Measurements from ENCODE around the gene PORCN. TPM values are rescaled to one million over a fixed set of nuclear protein-coding genes. Genes with fewer than 3 reads are reported as not detected.

Gene PORCN
- polyA plus RNA-seq, 1 donor (not counting 4 experiments of a cell fraction or from before 2014, with no cell fraction given): 52.2 TPM

- Histone ChIP-seq H3K9me1 (ENCODE audit: control insufficient read depth, extremely low read depth, insufficient read depth, low read length) (no peaks in the 10 kb centered on the region), H3K4me2 (ENCODE audit: control insufficient read depth, extremely low read depth, insufficient read depth, low read depth, low read length) (no peak overlapping the region), H3K4me1 (ENCODE audit: control insufficient read depth, extremely low read depth, insufficient read depth, low read length) (peaks cover 37% of the 10 kb centered on the region), H4K20me1 (ENCODE audit: control insufficient read depth, extremely low read depth, insufficient read depth, low read length) (no peaks in the 10 kb centered on the region), H3K27me3 (ENCODE audit: control insufficient read depth, extremely low read depth, insufficient read depth, low read length) (no peaks in the 10 kb centered on the region), H2AFZ (ENCODE audit: control insufficient read depth, low read length) (no peak overlapping the region), H3K9ac (ENCODE audit: control insufficient read depth, extremely low read depth, insufficient read depth, low read length) (no peak overlapping the region), H3K4me3 (ENCODE audit: control insufficient read depth in 2 of 3, extremely low read depth in 1 of 3, insufficient read depth in 2 of 3, low read depth in 1 of 3, low read length in 3 of 3) (no peak overlapping the region), H3K36me3 (ENCODE audit: control insufficient read depth in 2 of 2, extremely low read depth in 1 of 2, insufficient read depth in 2 of 2, low read length in 2 of 2) (no peaks in the 10 kb centered on the region), H3K27ac (ENCODE audit: control insufficient read depth, insufficient read depth, low read length) (peak overlapping the region; percentile 68), H3K9me3 (ENCODE audit: control insufficient read depth, low read depth, low read length) (peaks cover 3% of the 10 kb centered on the region), H3K79me2 (ENCODE audit: control insufficient read depth, insufficient read depth, low read length) (no peaks in the 10 kb centered on the region)
- no peak for FAIRE-seq
- dilution Hi-C loops (cut with MboI; ENCODE audit: extremely low pct_ligation_motif_present, low sequenced_read_pairs): no loop called here
- TF ChIP-seq CTCF (optimal IDR thresholded peaks at IDR 0.05 in 1 of 3, IDR thresholded peaks at IDR 0.05 in 1 of 3, conservative IDR thresholded peaks at IDR 0.05 in 1 of 3; ENCODE audit: extremely low read depth in 1 of 3, insufficient read depth in 2 of 3, low read length in 3 of 3) (no peak), EZH2 (IDR thresholded peaks at IDR 0.05; ENCODE audit: low read length) (no peak)
- DNase-seq (ENCODE audit: low read depth, low spot score): no peak
These were observed 19.5 kb upstream of the PORCN start for GRCh38 chrX:48489296-48489695.

- Histone ChIP-seq H3K4me3 (ENCODE audit: control insufficient read depth in 2 of 3, extremely low read depth in 1 of 3, insufficient read depth in 2 of 3, low read depth in 1 of 3, low read length in 3 of 3) (no peak overlapping the region), H2AFZ (ENCODE audit: control insufficient read depth, low read length) (no peak overlapping the region), H3K4me2 (ENCODE audit: control insufficient read depth, extremely low read depth, insufficient read depth, low read depth, low read length) (peak overlapping the region; percentile 11), H3K9me1 (ENCODE audit: control insufficient read depth, extremely low read depth, insufficient read depth, low read length) (no peaks in the 10 kb centered on the region), H3K4me1 (ENCODE audit: control insufficient read depth, extremely low read depth, insufficient read depth, low read length) (peaks cover 37% of the 10 kb centered on the region), H3K9me3 (ENCODE audit: control insufficient read depth, low read depth, low read length) (peaks cover 3% of the 10 kb centered on the region), H3K27ac (ENCODE audit: control insufficient read depth, insufficient read depth, low read length) (peak overlapping the region; percentile 68), H3K36me3 (ENCODE audit: control insufficient read depth in 2 of 2, extremely low read depth in 1 of 2, insufficient read depth in 2 of 2, low read length in 2 of 2) (no peaks in the 10 kb centered on the region), H3K9ac (ENCODE audit: control insufficient read depth, extremely low read depth, insufficient read depth, low read length) (peak overlapping the region; percentile 50), H4K20me1 (ENCODE audit: control insufficient read depth, extremely low read depth, insufficient read depth, low read length) (no peaks in the 10 kb centered on the region), H3K79me2 (ENCODE audit: control insufficient read depth, insufficient read depth, low read length) (no peaks in the 10 kb centered on the region), H3K27me3 (ENCODE audit: control insufficient read depth, extremely low read depth, insufficient read depth, low read length) (no peaks in the 10 kb centered on the region)
- dilution Hi-C loops (cut with MboI; ENCODE audit: extremely low pct_ligation_motif_present, low sequenced_read_pairs): no loop called here
- TF ChIP-seq EZH2 (IDR thresholded peaks at IDR 0.05; ENCODE audit: low read length) (no peak), CTCF (optimal IDR thresholded peaks at IDR 0.05 in 1 of 3, IDR thresholded peaks at IDR 0.05 in 1 of 3, conservative IDR thresholded peaks at IDR 0.05 in 1 of 3; ENCODE audit: extremely low read depth in 1 of 3, insufficient read depth in 2 of 3, low read length in 3 of 3) (no peak)
- no peak for DNase-seq (ENCODE audit: low read depth, low spot score)
- no peak for FAIRE-seq
These were observed 18.9 kb upstream of the PORCN start for GRCh38 chrX:48489892-48490291.

All from keratinocyte (primary cell).